ENCODE data around the gene GSG1. TPM values are rescaled to one million over a fixed set of nuclear protein-coding genes. Genes with fewer than 3 reads are reported as not detected.

The GSG1 gene
- total and polyA plus RNA-seq, 2 experiments from 2014 or later = 0.86 to 2.0 TPM

- no peaks in the 10 kb centered on the region for H3K27me3 ChIP-seq (replicated peaks; ENCODE audit: insufficient read depth)
- H3K4me1 ChIP-seq (ENCODE audit: insufficient read depth) = peaks cover 38% of the 10 kb centered on the region
- in situ Hi-C loops (cut with MboI) = no loop called here
- no peak overlapping the region for H3K4me2 ChIP-seq (ENCODE audit: unreplicated experiment)
- no peak overlapping the region for H3K27ac ChIP-seq
- WGBS, 2 experiments (ENCODE audit: low coverage in 1 of 2, low lambda C conversion rate in 2 of 2, missing lambda C conversion rate in 2 of 2) = 95% methylated on average over 3 of the region's 3 CpGs
- no peak overlapping the region for H2AFZ ChIP-seq
- peaks cover 39% of the 10 kb centered on the region for H3F3A ChIP-seq (ENCODE audit: insufficient read depth)
- no peaks in the 10 kb centered on the region for H3K36me3 ChIP-seq (ENCODE audit: low read depth)
- DNase-seq = no peak
- TF ChIP-seq EZH2 (IDR thresholded peaks at IDR 0.05; ENCODE audit: insufficient read depth, poor library complexity, severe bottlenecking) (no peak), EZH2phosphoT487 (IDR thresholded peaks at IDR 0.05; ENCODE audit: insufficient read depth, low read depth) (no peak)
- no peaks in the 10 kb centered on the region for H3K9me3 ChIP-seq (ENCODE audit: low read depth)
- H3K9me2 ChIP-seq (ENCODE audit: insufficient read depth) = no peaks in the 10 kb centered on the region
- no peak overlapping the region for H3K4me3 ChIP-seq
- no peak overlapping the region for H3K9ac ChIP-seq
- no peaks in the 10 kb centered on the region for H4K20me1 ChIP-seq (ENCODE audit: insufficient read depth)
- H3K79me2 ChIP-seq (ENCODE audit: insufficient read depth) = no peaks in the 10 kb centered on the region
These were observed 942 bp upstream of the GSG1 start for GRCh38 chr12:13104409-13104808.

GRCh38 chr12:13102461-13103195 lies 839 bp downstream of the GSG1 start:
- Histone ChIP-seq H2AFZ (peak overlapping the region; percentile 67), H3K9ac (peak overlapping the region; percentile 98)
- peak; percentile 68 for DNase-seq

DNA sequence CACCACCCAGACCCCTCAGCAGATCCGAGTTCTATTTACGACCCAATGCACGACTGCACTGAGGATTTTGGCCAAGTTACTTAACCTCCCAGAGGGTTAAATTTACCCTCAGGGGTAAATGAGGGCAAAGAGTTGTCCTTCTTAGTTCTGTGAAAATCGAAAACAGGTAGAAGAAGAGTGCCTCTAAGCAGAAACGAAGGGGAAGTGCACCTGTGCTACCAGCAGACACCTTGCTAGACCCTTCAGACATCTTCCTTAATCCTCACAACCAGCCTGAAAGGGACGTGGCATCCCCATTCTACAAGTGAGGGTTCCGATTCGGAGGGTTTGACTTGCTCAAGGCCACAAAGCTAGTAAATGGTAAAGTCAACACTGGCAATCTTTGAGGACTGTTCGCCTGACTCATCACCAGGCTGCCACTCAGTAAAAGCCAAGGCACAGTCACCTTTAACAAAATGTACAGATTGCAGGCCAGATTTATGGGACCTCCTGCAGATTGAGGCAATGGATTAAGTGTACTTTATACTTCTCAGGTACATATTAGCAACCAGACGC lies 1.6 kb downstream of the GSG1 start:
- in situ Hi-C loops (cut with MboI) = no loop called here
- Histone ChIP-seq H3K9me2 (ENCODE audit: insufficient read depth) (no peaks in the 10 kb centered on the region), H3K9me3 (ENCODE audit: low read depth) (no peaks in the 10 kb centered on the region), H3F3A (ENCODE audit: insufficient read depth) (peaks cover 59% of the 10 kb centered on the region), H3K36me3 (ENCODE audit: low read depth) (no peaks in the 10 kb centered on the region), H3K4me1 (ENCODE audit: insufficient read depth) (peaks cover 55% of the 10 kb centered on the region), H3K4me3 (peak overlapping the region; percentile 68), H3K79me2 (ENCODE audit: insufficient read depth) (no peaks in the 10 kb centered on the region), H3K27me3 (replicated peaks; ENCODE audit: insufficient read depth) (no peaks in the 10 kb centered on the region), H3K9ac (peak overlapping the region; percentile 98), H4K20me1 (ENCODE audit: insufficient read depth) (no peaks in the 10 kb centered on the region), H3K4me2 (ENCODE audit: unreplicated experiment) (peak overlapping the region; percentile 84), H2AFZ (peak overlapping the region; percentile 67; the same call in 1 of the 2 replicates), H3K27ac (peak overlapping the region; percentile 98)
- no peak for TF ChIP-seq EZH2phosphoT487 (IDR thresholded peaks at IDR 0.05; ENCODE audit: insufficient read depth, low read depth)
- no peak for TF ChIP-seq EZH2 (IDR thresholded peaks at IDR 0.05; ENCODE audit: insufficient read depth, poor library complexity, severe bottlenecking)
- peak; percentile 81 for DNase-seq
- WGBS, 2 experiments (ENCODE audit: low coverage in 1 of 2, low lambda C conversion rate in 2 of 2, missing lambda C conversion rate in 2 of 2) = 32 to 36% methylated on average over 10 of the region's 10 CpGs

More at GRCh38 chr12:13102461-13103195, 839 bp downstream of the GSG1 start:
- H3K4me1 ChIP-seq (ENCODE audit: insufficient read depth) = peaks cover 49% of the 10 kb centered on the region
- WGBS, 2 experiments (ENCODE audit: low coverage in 1 of 2, low lambda C conversion rate in 2 of 2, missing lambda C conversion rate in 2 of 2) = 7 to 8% methylated on average over 7 of the region's 7 CpGs
- in situ Hi-C loops (cut with MboI) = no loop called here
- H3K27me3 ChIP-seq (replicated peaks; ENCODE audit: insufficient read depth) = no peaks in the 10 kb centered on the region
- H3K4me3 ChIP-seq = peak overlapping the region; percentile 47
- no peaks in the 10 kb centered on the region for H3K9me3 ChIP-seq (ENCODE audit: low read depth)
- TF ChIP-seq EZH2 (IDR thresholded peaks at IDR 0.05; ENCODE audit: insufficient read depth, poor library complexity, severe bottlenecking) (no peak), EZH2phosphoT487 (IDR thresholded peaks at IDR 0.05; ENCODE audit: insufficient read depth, low read depth) (no peak)
- peak overlapping the region; percentile 84 for H3K4me2 ChIP-seq (ENCODE audit: unreplicated experiment)
- H4K20me1 ChIP-seq (ENCODE audit: insufficient read depth) = no peaks in the 10 kb centered on the region
- H3K9me2 ChIP-seq (ENCODE audit: insufficient read depth) = no peaks in the 10 kb centered on the region
- H3K79me2 ChIP-seq (ENCODE audit: insufficient read depth) = no peaks in the 10 kb centered on the region
- H3K27ac ChIP-seq = peak overlapping the region; percentile 98
- peaks cover 51% of the 10 kb centered on the region for H3F3A ChIP-seq (ENCODE audit: insufficient read depth)
- no peaks in the 10 kb centered on the region for H3K36me3 ChIP-seq (ENCODE audit: low read depth)

- in situ Hi-C loops (cut with MboI) = no loop called here
- TF ChIP-seq EZH2 (IDR thresholded peaks at IDR 0.05; ENCODE audit: insufficient read depth, poor library complexity, severe bottlenecking) (no peak), EZH2phosphoT487 (IDR thresholded peaks at IDR 0.05; ENCODE audit: insufficient read depth, low read depth) (no peak)
- peak; percentile 99 for DNase-seq
- 2 to 3% methylated on average over 66 to 68 of the region's 79 CpGs for WGBS, 2 experiments (ENCODE audit: low coverage in 1 of 2, low lambda C conversion rate in 2 of 2, missing lambda C conversion rate in 2 of 2)
- Histone ChIP-seq H3K27me3 (replicated peaks; ENCODE audit: insufficient read depth) (no peaks in the 10 kb centered on the region), H3K9me3 (ENCODE audit: low read depth) (no peaks in the 10 kb centered on the region), H3K4me3 (peak overlapping the region; percentile 68), H3F3A (ENCODE audit: insufficient read depth) (peaks cover 65% of the 10 kb centered on the region), H3K9me2 (ENCODE audit: insufficient read depth) (no peaks in the 10 kb centered on the region), H4K20me1 (ENCODE audit: insufficient read depth) (no peaks in the 10 kb centered on the region), H3K9ac (peak overlapping the region; percentile 98), H3K79me2 (ENCODE audit: insufficient read depth) (no peaks in the 10 kb centered on the region), H3K27ac (peak overlapping the region; percentile 98), H3K36me3 (ENCODE audit: low read depth) (no peaks in the 10 kb centered on the region), H2AFZ (peak overlapping the region; percentile 46), H3K4me1 (ENCODE audit: insufficient read depth) (peaks cover 60% of the 10 kb centered on the region), H3K4me2 (ENCODE audit: unreplicated experiment) (peak overlapping the region; percentile 84)
These were observed 2.3 kb downstream of the GSG1 start for GRCh38 chr12:13100882-13101769.

All from GM23248 (cell line).